Progenitor cell of endocrine pancreas (in vitro differentiated cells): Measurements from ENCODE around the gene KRT2. TPM values are rescaled to one million over a fixed set of nuclear protein-coding genes. Genes with fewer than 3 reads are reported as not detected.

Experiments
- DNase-seq: peaks from one replicate; pipeline ENCODE4 v3.0.0; 2021; ENCODE audit warnings: low spot score; ENCODE audit not compliant: unreplicated experiment
- H3K27ac Mint-ChIP-seq: 2 replicates; pipeline ENCODE4 v1.8.0; 2021; ENCODE audit warnings: mild to moderate bottlenecking, moderate library complexity, mixed read lengths
- H3K27me3 Mint-ChIP-seq: 2 replicates; pipeline ENCODE4 v1.8.0; 2021; ENCODE audit warnings: mixed read lengths
- H3K36me3 Mint-ChIP-seq: 2 replicates; pipeline ENCODE4 v1.8.0; 2022; ENCODE audit warnings: mixed read lengths; ENCODE audit not compliant: insufficient read depth
- H3K4me1 Mint-ChIP-seq: 2 replicates; pipeline ENCODE4 v1.8.0; 2021; ENCODE audit warnings: low read depth, mixed read lengths
- H3K4me3 Mint-ChIP-seq: 2 replicates; pipeline ENCODE4 v1.8.0; 2021; ENCODE audit warnings: low read depth, mild to moderate bottlenecking, moderate library complexity, mixed read lengths
- H3K9me3 Mint-ChIP-seq: 2 replicates; pipeline ENCODE4 v1.8.0; 2021; ENCODE audit warnings: low read depth, mixed read lengths
- CTCF ChIP-seq: fragments of 200-600 bp; sonication (generic); IDR thresholded peaks from one replicate; pipeline ENCODE4 v1.5.0; 2021; ENCODE audit warnings: antibody characterized with exemption, mild to moderate bottlenecking; ENCODE audit not compliant: unreplicated experiment
- total RNA-seq: library from RNA; stranded (reverse); gene quantifications from 2 replicates; pipeline ENCODE4 v1.2.1, GENCODE V29; 2021

Gene KRT2
- total RNA-seq, 1 donor from 2014 or later, result not detected

- no peaks in the 10 kb centered on the region for H3K4me1 Mint-ChIP-seq
- H3K27me3 Mint-ChIP-seq, result peaks cover 74% of the 10 kb centered on the region
- DNase-seq, result no peak
- no peaks in the 10 kb centered on the region for H3K9me3 Mint-ChIP-seq
- TF ChIP-seq CTCF, result no peak
- H3K27ac Mint-ChIP-seq, result no peak overlapping the region
- no peaks in the 10 kb centered on the region for H3K36me3 Mint-ChIP-seq
- H3K4me3 Mint-ChIP-seq, result no peak overlapping the region
Observed at GRCh38 chr12:52681526-52682380, 29.7 kb upstream of the KRT2 start.

- peaks cover 71% of the 10 kb centered on the region for H3K27me3 Mint-ChIP-seq
- H3K4me1 Mint-ChIP-seq, result no peaks in the 10 kb centered on the region
- no peaks in the 10 kb centered on the region for H3K36me3 Mint-ChIP-seq
- TF ChIP-seq CTCF, result no peak
- DNase-seq, result no peak
- no peak within 1 kb of the TSS for H3K27ac Mint-ChIP-seq
- H3K4me3 Mint-ChIP-seq, result no peak within 1 kb of the TSS
- no peaks in the 10 kb centered on the region for H3K9me3 Mint-ChIP-seq
Observed at GRCh38 chr12:52680363-52680762, 28.4 kb upstream of the KRT2 start, which contains the start of gene KRT1. TSS of gene KRT1 (minus strand) at chr12:52680407. CDS start at chr12:52680348, 59 bp downstream.

DNA sequence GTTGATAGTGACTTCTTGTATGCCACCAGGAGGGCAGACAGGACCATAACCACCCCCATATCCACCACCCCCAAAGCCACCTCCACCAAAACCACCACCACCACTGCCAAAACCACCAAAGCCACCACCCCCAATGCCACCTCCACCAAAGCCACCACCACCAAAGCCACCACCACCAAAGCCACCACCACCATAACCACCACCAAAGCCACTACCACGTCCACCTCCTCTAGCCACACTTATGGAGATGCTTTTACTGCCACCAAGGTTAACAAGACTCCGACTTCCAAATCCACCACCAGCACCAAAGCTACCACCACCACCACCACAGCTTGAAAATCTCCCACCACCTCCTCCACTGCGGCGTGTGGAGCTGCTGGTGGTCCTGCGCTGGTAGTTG is 27.9 kb upstream of the KRT2 start:
- Mint-ChIP-seq H3K4me3 (no peak overlapping the region), H3K4me1 (no peaks in the 10 kb centered on the region), H3K36me3 (no peaks in the 10 kb centered on the region), H3K27me3 (peaks cover 70% of the 10 kb centered on the region), H3K9me3 (no peaks in the 10 kb centered on the region), H3K27ac (no peak overlapping the region)
- no peak for DNase-seq
- no peak for TF ChIP-seq CTCF

- no peaks in the 10 kb centered on the region for H3K36me3 Mint-ChIP-seq
- TF ChIP-seq CTCF, result no peak
Observed at GRCh38 chr12:52677671-52678070, 25.7 kb upstream of the KRT2 start.

DNA sequence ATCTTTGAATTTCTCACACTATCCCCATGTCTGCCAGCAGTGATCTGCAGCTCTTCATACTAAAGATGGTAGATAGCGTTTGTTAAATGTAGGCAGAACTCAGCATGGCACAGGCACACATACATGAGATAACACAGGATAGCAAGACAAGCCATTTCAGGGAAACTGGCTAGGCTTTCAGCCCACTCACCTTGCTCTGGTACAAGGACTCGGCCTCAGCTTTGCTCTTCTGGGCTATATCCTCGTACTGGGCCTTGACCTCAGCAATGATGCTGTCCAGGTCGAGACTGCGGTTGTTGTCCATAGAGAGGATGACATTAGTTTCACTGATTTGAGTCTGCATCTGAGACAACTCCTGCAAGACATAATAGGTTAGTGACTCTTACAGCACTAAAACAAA is 25.1 kb upstream of the KRT2 start:
- H3K9me3 Mint-ChIP-seq, result no peaks in the 10 kb centered on the region
- H3K36me3 Mint-ChIP-seq, result no peaks in the 10 kb centered on the region

More at GRCh38 chr12:52677671-52678070, 25.7 kb upstream of the KRT2 start:
- Mint-ChIP-seq H3K4me1 (no peaks in the 10 kb centered on the region), H3K9me3 (no peaks in the 10 kb centered on the region), H3K27me3 (peaks cover 64% of the 10 kb centered on the region), H3K4me3 (no peak overlapping the region), H3K27ac (no peak overlapping the region)
- no peak for DNase-seq

More for the DNA sequence above, 25.1 kb upstream of the KRT2 start:
- peaks cover 58% of the 10 kb centered on the region for H3K27me3 Mint-ChIP-seq
- H3K27ac Mint-ChIP-seq, result no peak overlapping the region
- DNase-seq, result no peak
- H3K4me1 Mint-ChIP-seq, result no peaks in the 10 kb centered on the region
- no peak overlapping the region for H3K4me3 Mint-ChIP-seq
- TF ChIP-seq CTCF, result no peak
